HTERT RPE-1 (cell line): ENCODE results near the gene TFDP1.
"Not testable (repeated sequence)": the region's sequence is repeated elsewhere in the genome, so short reads cannot be mapped to it uniquely, and the experiment has no call there.

ENCODE experiments used
- in situ Hi-C: fragments of 300-500 bp; cut with MboI; formaldehyde crosslinking; loops from 4 replicates; pipeline ENCODE4 v1.14.3; 2020; ENCODE audit warnings: low sequenced_read_pairs

TFDP1 gene

GRCh38 chr13:113594066-113594821, 9.7 kb downstream of the TFDP1 start:
- in situ Hi-C loops = not testable (repeated sequence)

- in situ Hi-C loops = no loop called here
Observed at GRCh38 chr13:113595131-113595530, 10.6 kb downstream of the TFDP1 start.

- in situ Hi-C loops = no loop called here
Observed at GRCh38 chr13:113596321-113597200, 12.0 kb downstream of the TFDP1 start.

- in situ Hi-C loops = no loop called here
Observed at GRCh38 chr13:113597391-113598080, 13.0 kb downstream of the TFDP1 start.

- in situ Hi-C loops = no loop called here
Observed at GRCh38 chr13:113598081-113598410, 13.5 kb downstream of the TFDP1 start.

GRCh38 chr13:113598481-113598880, 13.9 kb downstream of the TFDP1 start:
- in situ Hi-C loops = no loop called here

GRCh38 chr13:113599391-113599790, 14.8 kb downstream of the TFDP1 start:
- in situ Hi-C loops = no loop called here

GRCh38 chr13:113601166-113602070, 16.9 kb downstream of the TFDP1 start:
- in situ Hi-C loops = no loop called here

GRCh38 chr13:113602291-113602988, 17.9 kb downstream of the TFDP1 start:
- in situ Hi-C loops = no loop called here

GRCh38 chr13:113603116-113603710, 18.7 kb downstream of the TFDP1 start:
- in situ Hi-C loops = no loop called here

- in situ Hi-C loops = no loop called here
Observed at GRCh38 chr13:113604186-113604585, 19.6 kb downstream of the TFDP1 start.

GRCh38 chr13:113605461-113605860, 20.9 kb downstream of the TFDP1 start:
- in situ Hi-C loops = no loop called here

- in situ Hi-C loops = no loop called here
Observed at GRCh38 chr13:113605866-113606438, 21.4 kb downstream of the TFDP1 start.

GRCh38 chr13:113607056-113607888, 22.7 kb downstream of the TFDP1 start:
- in situ Hi-C loops = no loop called here

- in situ Hi-C loops = no loop called here
Observed at GRCh38 chr13:113607889-113608635, 23.5 kb downstream of the TFDP1 start.

GRCh38 chr13:113608967-113609533, 24.5 kb downstream of the TFDP1 start:
- in situ Hi-C loops = no loop called here

- in situ Hi-C loops = no loop called here
Observed at GRCh38 chr13:113609616-113610015, 25.1 kb downstream of the TFDP1 start.
